Mucosa of rectum (tissue), 2 donors: ENCODE data around the gene MCM3.

ENCODE experiments used
- H3K27ac ChIP-seq, 2 donors: one replicate each; pipeline ENCODE4 v1.7.0; 2013; ENCODE audit warnings: inconsistent platforms in 2 of 2, low read depth in 2 of 2, low read length in 2 of 2
- H3K27me3 ChIP-seq, 2 donors: one replicate each; pipeline ENCODE4 v1.7.0; 2013; ENCODE audit warnings: low read length in 2 of 2; ENCODE audit not compliant: control insufficient read depth in 2 of 2, insufficient read depth in 2 of 2
- H3K36me3 ChIP-seq, 2 donors: one replicate each; pipeline ENCODE4 v1.7.0; 2013; ENCODE audit warnings: low read length in 2 of 2; ENCODE audit not compliant: control insufficient read depth in 2 of 2, insufficient read depth in 2 of 2
- H3K4me1 ChIP-seq, 2 donors: one replicate each; pipeline ENCODE4 v1.7.0; 2013; ENCODE audit warnings: low read length in 2 of 2, mild to moderate bottlenecking in 1 of 2; ENCODE audit not compliant: control insufficient read depth in 2 of 2, insufficient read depth in 2 of 2
- H3K4me3 ChIP-seq, 2 donors: one replicate each; pipeline ENCODE4 v1.7.0; 2013; ENCODE audit warnings: low read length in 2 of 2
- H3K9ac ChIP-seq, 2 donors: one replicate each; pipeline ENCODE4 v1.7.0; 2013; ENCODE audit warnings: low read length in 2 of 2, low read depth in 1 of 2, mild to moderate bottlenecking in 1 of 2
- H3K9me3 ChIP-seq, 2 donors: one replicate each; pipeline ENCODE4 v1.7.0; 2013; ENCODE audit warnings: low read length in 2 of 2; ENCODE audit not compliant: control insufficient read depth in 2 of 2
- donor health status: healthy.
- donor health status: Normal muscosa, but diverticular disease.

The MCM3 gene

DNA sequence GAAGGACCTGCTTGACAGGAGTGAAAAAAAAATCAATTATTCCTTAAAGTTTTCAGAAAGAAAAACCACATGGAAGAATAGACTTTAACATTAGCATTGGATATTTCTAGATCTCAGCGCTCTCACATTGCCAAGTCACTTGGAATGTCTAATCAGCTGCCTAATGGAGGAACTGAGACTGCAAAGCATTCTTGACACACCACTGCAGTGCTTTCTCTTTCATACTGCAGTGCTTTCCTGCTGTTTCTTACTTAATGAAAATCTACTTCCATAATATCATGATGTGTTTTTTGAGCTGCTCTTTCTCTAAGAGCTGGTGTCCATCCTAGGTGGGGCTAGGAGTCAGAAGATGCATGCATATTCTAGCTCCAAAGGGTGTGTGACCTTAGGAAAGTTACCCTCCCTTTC, 20.4 kb upstream of the MCM3 start:
- peaks cover 7 to 25% of the 10 kb centered on the region in 2 donors for H3K4me1 ChIP-seq
- no peaks in the 10 kb centered on the region for H3K9me3 ChIP-seq
- no peaks in the 10 kb centered on the region for H3K36me3 ChIP-seq
- peak overlapping the region; percentile 37 to 64 for H3K27ac ChIP-seq
- H3K9ac ChIP-seq, result no peak overlapping the region
- peak overlapping the region in 1 of 2 donors; percentile 11 for H3K4me3 ChIP-seq
- H3K27me3 ChIP-seq, result no peaks in the 10 kb centered on the region

DNA sequence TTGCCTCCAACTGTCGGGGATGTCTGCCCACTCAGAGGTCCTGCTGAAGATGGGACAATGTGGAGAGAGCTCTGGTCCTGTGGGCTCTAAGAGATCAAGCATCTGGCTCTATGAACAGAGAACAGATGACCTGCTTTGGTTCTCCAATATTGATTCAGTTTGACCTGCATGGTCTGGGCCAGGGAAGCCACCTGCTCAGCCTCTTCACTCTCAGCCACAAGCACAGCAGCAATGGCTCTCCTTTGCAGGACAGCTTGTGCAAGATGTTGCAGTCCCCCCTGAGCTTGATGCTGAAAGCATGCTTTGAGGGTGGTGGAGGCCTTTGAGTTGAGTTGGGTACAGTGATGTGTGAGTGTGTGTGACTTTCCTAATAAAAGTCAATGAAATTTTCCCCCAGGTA, 18.6 kb upstream of the MCM3 start:
- Histone ChIP-seq H3K4me1 (peaks cover 7 to 25% of the 10 kb centered on the region in 2 donors), H3K27me3 (no peaks in the 10 kb centered on the region), H3K9me3 (no peaks in the 10 kb centered on the region), H3K36me3 (no peaks in the 10 kb centered on the region), H3K9ac (no peak overlapping the region), H3K27ac (peak overlapping the region in 1 of 2 donors; percentile 56), H3K4me3 (no peak overlapping the region)

DNA sequence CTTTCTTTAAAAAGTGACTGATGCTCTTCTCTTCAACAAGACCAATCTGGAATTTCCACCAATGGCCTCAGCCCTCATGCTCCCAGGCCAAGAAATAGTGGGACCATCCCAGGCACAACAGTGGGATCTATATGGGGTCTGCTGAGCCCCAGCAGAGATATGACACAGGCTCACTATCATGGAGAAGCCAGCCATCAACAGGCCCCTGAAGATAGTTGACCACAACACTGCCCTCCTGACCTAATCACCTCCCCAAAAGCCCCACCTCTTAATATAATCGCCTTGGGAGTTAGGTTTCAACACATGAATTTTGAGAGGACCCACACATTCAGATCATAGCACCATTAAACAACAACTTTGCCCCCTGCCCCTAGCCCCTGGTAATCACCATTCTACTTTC, 16.8 kb upstream of the MCM3 start:
- H3K27ac ChIP-seq, result no peak overlapping the region
- no peak overlapping the region for H3K4me3 ChIP-seq
- H3K9me3 ChIP-seq, result no peaks in the 10 kb centered on the region
- H3K36me3 ChIP-seq, result no peaks in the 10 kb centered on the region
- H3K9ac ChIP-seq, result no peak overlapping the region
- H3K4me1 ChIP-seq, result peaks cover 4 to 23% of the 10 kb centered on the region in 2 donors
- no peaks in the 10 kb centered on the region for H3K27me3 ChIP-seq

DNA sequence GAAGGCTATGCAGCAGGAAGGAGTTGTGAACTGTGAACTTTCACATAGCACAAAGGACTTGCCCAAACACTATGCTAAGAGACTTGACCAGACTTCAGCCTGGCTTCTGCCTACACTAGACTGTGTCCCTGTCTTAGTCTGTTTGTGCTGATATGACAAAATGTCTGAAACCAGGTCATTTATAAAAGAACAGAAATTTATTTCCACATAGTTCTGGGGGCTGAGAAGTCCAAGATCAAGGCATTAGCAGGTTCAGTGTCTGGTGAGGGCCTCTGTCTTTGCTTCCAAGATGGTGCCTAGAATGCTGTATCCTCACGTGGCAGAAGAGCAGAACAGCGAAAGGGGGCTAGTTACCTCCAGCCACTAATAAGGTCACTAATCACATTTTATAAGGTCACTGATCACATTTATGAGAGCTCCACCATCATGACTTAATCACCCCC, 16.0 kb upstream of the MCM3 start:
- Histone ChIP-seq H3K4me1 (peaks cover 4 to 20% of the 10 kb centered on the region in 2 donors), H3K9me3 (no peaks in the 10 kb centered on the region), H3K36me3 (no peaks in the 10 kb centered on the region), H3K9ac (no peak overlapping the region), H3K4me3 (no peak overlapping the region), H3K27me3 (no peaks in the 10 kb centered on the region), H3K27ac (no peak overlapping the region)

DNA sequence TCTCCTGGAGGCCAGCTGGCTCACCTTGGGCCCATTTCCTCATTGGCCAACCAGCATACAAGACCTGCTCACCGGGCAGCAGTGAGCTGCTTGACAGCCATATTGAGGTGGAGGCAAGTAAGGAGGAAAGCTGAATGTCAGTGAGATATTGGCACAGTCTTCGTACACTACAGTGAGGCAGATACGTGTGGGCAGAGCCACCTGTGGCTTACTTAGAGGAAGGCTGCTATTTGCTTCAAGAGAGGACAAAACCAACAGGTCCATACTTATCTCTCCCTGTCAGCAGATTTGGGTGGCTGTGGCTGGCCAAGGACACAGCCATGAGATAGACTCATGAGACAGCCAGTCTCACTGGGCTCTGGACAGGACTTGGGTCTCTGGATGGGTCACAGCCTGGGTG, 15.1 kb upstream of the MCM3 start:
- Histone ChIP-seq H3K4me3 (no peak overlapping the region), H3K9me3 (no peaks in the 10 kb centered on the region), H3K36me3 (no peaks in the 10 kb centered on the region), H3K4me1 (peaks cover 0 to 12% of the 10 kb centered on the region in 2 donors), H3K27ac (no peak overlapping the region), H3K27me3 (no peaks in the 10 kb centered on the region), H3K9ac (no peak overlapping the region)

DNA sequence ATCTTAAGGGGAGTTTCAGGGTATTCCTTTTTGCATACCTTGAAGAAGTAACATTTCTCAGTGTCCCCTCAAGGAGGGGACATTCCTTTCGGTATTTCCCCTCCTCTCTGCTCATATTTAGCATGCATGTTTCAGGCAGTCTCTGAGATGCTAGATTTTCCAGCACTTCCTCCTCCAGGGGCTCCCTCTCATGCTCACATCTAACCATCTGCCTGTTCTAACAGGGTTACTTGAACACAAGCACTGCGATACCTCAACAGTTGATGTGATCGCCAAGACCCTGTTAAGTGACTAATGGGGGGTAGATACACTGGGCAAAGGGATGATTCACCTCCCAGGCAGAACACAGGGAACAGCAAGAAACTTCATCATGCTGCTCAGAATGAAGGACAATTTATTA, 12.9 kb upstream of the MCM3 start:
- H3K4me3 ChIP-seq, result no peak overlapping the region
- H3K9me3 ChIP-seq, result no peaks in the 10 kb centered on the region
- H3K9ac ChIP-seq, result no peak overlapping the region
- H3K27me3 ChIP-seq, result no peaks in the 10 kb centered on the region
- H3K4me1 ChIP-seq, result no peaks in the 10 kb centered on the region
- no peaks in the 10 kb centered on the region for H3K36me3 ChIP-seq
- no peak overlapping the region for H3K27ac ChIP-seq

DNA sequence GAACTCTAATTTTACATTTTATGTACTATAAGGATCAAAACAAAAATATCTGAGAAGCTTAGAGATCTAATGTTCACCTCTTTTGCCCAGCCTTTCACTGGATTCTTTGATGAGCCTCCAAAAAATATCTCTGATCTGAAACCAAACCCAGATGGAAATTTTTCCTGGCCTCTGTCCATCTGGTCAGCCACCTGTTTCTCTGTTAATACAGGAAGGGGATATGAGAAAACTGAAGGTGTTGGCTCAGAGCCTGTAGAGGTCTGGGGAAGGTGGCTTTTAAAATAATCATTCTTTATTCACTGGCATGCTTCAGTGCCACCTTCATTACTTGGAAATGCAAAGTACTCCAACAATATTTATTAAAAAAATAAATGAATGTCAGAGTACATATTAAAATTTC, 8.5 kb upstream of the MCM3 start:
- Histone ChIP-seq H3K27ac (no peak overlapping the region), H3K36me3 (no peaks in the 10 kb centered on the region), H3K9ac (no peak overlapping the region), H3K4me1 (no peaks in the 10 kb centered on the region), H3K9me3 (no peaks in the 10 kb centered on the region), H3K4me3 (no peak overlapping the region), H3K27me3 (no peaks in the 10 kb centered on the region)

DNA sequence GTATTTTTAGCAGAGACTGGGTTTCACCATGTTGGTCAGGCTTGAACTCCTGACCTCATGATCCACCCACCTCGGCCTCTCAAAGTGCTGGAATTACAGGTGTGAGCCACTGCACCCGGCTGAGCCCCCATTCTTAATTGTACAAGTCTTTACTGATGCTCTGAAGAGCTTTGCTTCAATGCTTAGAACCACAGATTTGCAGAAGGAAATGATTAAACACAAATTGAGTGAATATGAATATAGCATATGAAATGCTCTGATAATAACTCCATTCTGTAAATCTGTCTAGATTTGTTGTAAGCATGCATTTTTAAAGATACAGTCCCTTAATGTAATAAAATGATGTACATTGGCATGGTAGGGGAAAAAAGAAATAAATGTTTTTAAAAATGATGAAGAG, 4.3 kb upstream of the MCM3 start:
- H3K27me3 ChIP-seq, result no peaks in the 10 kb centered on the region
- H3K27ac ChIP-seq, result no peak overlapping the region
- H3K9ac ChIP-seq, result no peak overlapping the region
- H3K9me3 ChIP-seq, result no peaks in the 10 kb centered on the region
- peaks cover 0 to 7% of the 10 kb centered on the region in 2 donors for H3K4me1 ChIP-seq
- H3K36me3 ChIP-seq, result no peaks in the 10 kb centered on the region
- H3K4me3 ChIP-seq, result no peak overlapping the region

DNA sequence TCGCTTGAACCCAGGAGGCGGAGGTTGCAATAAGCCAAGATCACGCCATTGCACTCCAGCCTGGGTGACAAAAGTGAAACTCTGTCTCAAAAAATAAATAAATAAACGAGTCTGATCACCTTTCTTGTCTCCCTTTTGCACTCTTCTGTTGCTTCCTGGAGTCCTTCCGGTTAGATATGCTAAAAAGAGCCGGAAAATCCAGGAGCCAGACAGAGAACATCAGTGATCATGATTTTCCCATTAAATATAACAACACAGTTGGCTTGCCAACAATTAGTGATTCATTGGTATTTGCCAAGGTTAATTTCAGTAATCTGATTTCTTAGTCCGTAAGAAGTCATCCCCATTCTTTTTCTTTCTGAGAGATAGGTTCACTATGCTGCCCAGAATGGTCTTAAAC, 3.7 kb upstream of the MCM3 start:
- H3K27ac ChIP-seq, result no peak overlapping the region
- no peaks in the 10 kb centered on the region for H3K27me3 ChIP-seq
- H3K9me3 ChIP-seq, result no peaks in the 10 kb centered on the region
- H3K9ac ChIP-seq, result no peak overlapping the region
- H3K4me1 ChIP-seq, result peaks cover 0 to 12% of the 10 kb centered on the region in 2 donors
- H3K36me3 ChIP-seq, result no peaks in the 10 kb centered on the region
- H3K4me3 ChIP-seq, result no peak overlapping the region

DNA sequence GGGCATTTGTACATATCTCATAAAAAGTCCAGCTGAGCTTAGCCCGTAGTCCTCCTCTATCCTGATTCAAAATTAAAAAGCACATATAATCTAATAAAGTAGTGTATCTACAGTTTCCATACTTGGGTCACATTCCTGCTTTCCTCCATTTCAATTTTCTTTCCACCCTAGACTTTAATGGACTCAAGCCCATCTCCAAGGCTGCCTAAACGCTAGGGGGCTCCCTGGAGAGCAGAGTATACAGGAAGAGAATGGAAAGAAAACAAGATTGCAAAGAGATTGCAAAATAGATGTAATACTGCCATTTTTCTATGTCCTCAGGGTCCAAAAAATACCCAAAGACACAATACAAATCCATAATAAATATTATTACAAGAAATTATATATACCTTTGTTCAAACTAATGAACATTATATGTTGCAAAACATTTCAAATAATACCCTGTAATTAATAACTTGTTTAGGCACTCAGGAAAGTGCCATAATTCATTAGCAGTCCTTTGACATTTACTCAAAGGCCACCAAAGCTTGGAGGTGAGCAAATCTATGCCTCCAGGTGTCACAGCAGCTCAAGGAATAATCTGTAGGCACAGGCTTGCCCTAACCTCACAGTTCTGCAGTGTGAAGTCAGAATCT, 2.4 kb upstream of the MCM3 start:
- Histone ChIP-seq H3K36me3 (peaks cover 0 to 8% of the 10 kb centered on the region in 2 donors), H3K4me3 (no peak overlapping the region), H3K9ac (no peak overlapping the region), H3K27ac (no peak overlapping the region), H3K9me3 (no peaks in the 10 kb centered on the region), H3K4me1 (peaks cover 0 to 14% of the 10 kb centered on the region in 2 donors), H3K27me3 (no peaks in the 10 kb centered on the region)
